DMS53 treated with DMSO at 0.1 percent for 48 hours (cell line): ENCODE measurements around the gene HCN3.
"Not testable (repeated sequence)": the region's sequence is repeated elsewhere in the genome, so short reads cannot be mapped to it uniquely, and the experiment has no call there.

Source experiments
- DNase-seq: peaks from one replicate; lab custom pipeline; 2025; ENCODE audit not compliant: unreplicated experiment; lab: John Stamatoyannopoulos, UW

HCN3 gene

GRCh38 chr1:155277070-155277901 is at the start of gene HCN3:
HCN3 (plus strand) TSS chr1:155277463; CDS start chr1:155277591, 128 bp downstream.
- DNase-seq: peak; percentile 89

- no peak for DNase-seq
Observed at GRCh38 chr1:155228096-155228427, 49.2 kb upstream of the HCN3 start.

- not testable (repeated sequence) for DNase-seq
Observed at GRCh38 chr1:155231302-155231701, 46.0 kb upstream of the HCN3 start.

- DNase-seq: not testable (repeated sequence)
Observed at GRCh38 chr1:155232001-155232978, 45.0 kb upstream of the HCN3 start.

GRCh38 chr1:155233502-155233901 is 43.8 kb upstream of the HCN3 start:
- DNase-seq: not testable (repeated sequence)

GRCh38 chr1:155235375-155235774 is 41.9 kb upstream of the HCN3 start:
- not testable (repeated sequence) for DNase-seq

GRCh38 chr1:155236451-155236850 is 40.8 kb upstream of the HCN3 start:
- DNase-seq: no peak

- DNase-seq: peak; percentile 91
Observed at GRCh38 chr1:155241069-155241679, 36.1 kb upstream of the HCN3 start.

GRCh38 chr1:155241841-155242264 is 35.4 kb upstream of the HCN3 start:
- DNase-seq: no peak

- DNase-seq: no peak
Observed at GRCh38 chr1:155242805-155243358, 34.4 kb upstream of the HCN3 start.

GRCh38 chr1:155244368-155245162 is 32.7 kb upstream of the HCN3 start:
- DNase-seq: peak; percentile 97

GRCh38 chr1:155245163-155245524 is 32.1 kb upstream of the HCN3 start:
- no peak for DNase-seq

- not testable (repeated sequence) for DNase-seq
Observed at GRCh38 chr1:155246796-155247195, 30.5 kb upstream of the HCN3 start.

- no peak for DNase-seq
Observed at GRCh38 chr1:155247667-155248553, 29.4 kb upstream of the HCN3 start.

GRCh38 chr1:155250246-155250632 is 27.0 kb upstream of the HCN3 start:
- DNase-seq: no peak

GRCh38 chr1:155250633-155251449 is 26.4 kb upstream of the HCN3 start:
- peak; percentile 89 for DNase-seq

- no peak for DNase-seq
Observed at GRCh38 chr1:155251566-155251965, 25.7 kb upstream of the HCN3 start.

GRCh38 chr1:155253208-155253607 is 24.1 kb upstream of the HCN3 start:
- DNase-seq: no peak
